DLD1 (cell line): ENCODE data around the gene KRTAP12-3.
"Not testable (repeated sequence)": the region's sequence is repeated elsewhere in the genome, so short reads cannot be mapped to it uniquely, and the experiment has no call there.

ENCODE experiments used
- in situ Hi-C: cut with HindIII; loops from 2 replicates; pipeline ENCODE4 v1.10.0; 2017; ENCODE audit warnings: low sequenced_read_pairs

KRTAP12-3 gene

GRCh38 chr21:44627181-44627822 is 30.4 kb upstream of the KRTAP12-3 start:
- in situ Hi-C loops = not testable (repeated sequence)

- in situ Hi-C loops = not testable (repeated sequence)
Measured at GRCh38 chr21:44627831-44628233, 29.9 kb upstream of the KRTAP12-3 start.

GRCh38 chr21:44628707-44629391 is 28.9 kb upstream of the KRTAP12-3 start:
- in situ Hi-C loops = no loop called here

- in situ Hi-C loops = no loop called here
Measured at GRCh38 chr21:44630440-44630839, 27.3 kb upstream of the KRTAP12-3 start.

- in situ Hi-C loops = no loop called here
Measured at GRCh38 chr21:44632067-44632466, 25.7 kb upstream of the KRTAP12-3 start.

GRCh38 chr21:44636209-44637017 is 21.3 kb upstream of the KRTAP12-3 start:
- in situ Hi-C loops = no loop called here

GRCh38 chr21:44637018-44637850 is 20.5 kb upstream of the KRTAP12-3 start, which contains the start of gene KRTAP10-10:
Gene KRTAP10-10, plus strand, starts transcription at chr21:44637356. Its CDS starts 62 bp downstream, at chr21:44637418.
- in situ Hi-C loops = no loop called here

DNA sequence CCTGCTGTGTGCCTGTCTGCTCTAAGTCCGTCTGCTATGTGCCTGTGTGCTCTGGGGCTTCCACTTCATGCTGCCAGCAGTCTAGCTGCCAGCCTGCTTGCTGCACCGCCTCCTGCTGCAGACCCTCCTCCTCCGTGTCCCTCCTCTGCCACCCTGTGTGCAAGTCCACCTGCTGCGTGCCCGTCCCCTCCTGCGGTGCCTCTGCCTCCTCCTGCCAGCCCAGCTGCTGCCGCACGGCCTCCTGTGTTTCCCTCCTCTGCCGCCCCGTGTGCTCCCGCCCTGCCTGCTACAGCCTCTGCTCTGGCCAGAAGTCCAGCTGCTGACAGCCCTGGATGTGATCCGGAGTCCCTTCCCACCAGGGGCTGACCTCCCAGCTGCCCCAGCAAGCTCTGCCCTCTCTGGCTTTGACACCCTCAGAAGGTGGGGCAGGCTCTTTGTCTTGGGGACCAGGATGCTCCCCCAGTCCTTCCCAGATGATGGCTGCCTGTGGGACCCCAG is 19.8 kb upstream of the KRTAP12-3 start:
- in situ Hi-C loops = not testable (repeated sequence)

- in situ Hi-C loops = not testable (repeated sequence)
Measured at GRCh38 chr21:44638506-44639330, 19.0 kb upstream of the KRTAP12-3 start.

DNA sequence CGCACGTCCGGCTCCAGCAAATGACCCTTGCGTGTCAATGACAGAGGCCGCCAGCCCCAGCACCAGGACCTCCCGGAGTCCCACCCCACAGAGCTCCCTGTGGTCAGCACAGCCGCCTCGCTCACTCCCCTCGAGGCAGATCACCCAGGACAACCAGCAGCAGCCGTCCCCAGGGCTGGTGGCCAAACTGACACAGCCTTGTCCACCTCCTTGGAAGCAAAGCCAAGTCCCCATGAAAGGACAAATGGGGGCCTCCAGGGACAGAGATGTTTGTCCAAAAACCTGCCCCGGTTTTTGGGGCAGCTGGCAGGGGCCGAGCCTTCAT is 18.4 kb upstream of the KRTAP12-3 start:
- in situ Hi-C loops = no loop called here

DNA sequence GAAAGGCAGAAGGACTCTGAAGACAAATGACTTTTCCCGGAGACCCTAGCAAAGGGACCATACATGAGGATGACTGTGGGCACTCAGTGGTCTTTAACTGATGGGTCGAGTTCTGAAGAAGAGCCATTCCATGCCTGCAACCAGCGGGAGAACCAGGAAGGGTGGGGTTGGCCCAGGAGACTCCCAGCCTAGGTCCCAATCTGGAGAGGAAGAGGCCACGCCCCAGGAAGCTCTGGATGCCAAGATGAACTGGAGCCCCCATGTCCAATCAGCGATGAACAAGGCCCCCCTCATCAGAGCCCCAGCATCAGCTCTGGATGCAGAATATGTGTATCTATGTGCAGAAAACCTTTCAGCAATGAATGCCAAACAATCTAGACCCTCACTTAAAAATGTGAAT is 17.0 kb upstream of the KRTAP12-3 start:
- in situ Hi-C loops = no loop called here

GRCh38 chr21:44643741-44644310 is 13.9 kb upstream of the KRTAP12-3 start:
- in situ Hi-C loops = no loop called here

DNA sequence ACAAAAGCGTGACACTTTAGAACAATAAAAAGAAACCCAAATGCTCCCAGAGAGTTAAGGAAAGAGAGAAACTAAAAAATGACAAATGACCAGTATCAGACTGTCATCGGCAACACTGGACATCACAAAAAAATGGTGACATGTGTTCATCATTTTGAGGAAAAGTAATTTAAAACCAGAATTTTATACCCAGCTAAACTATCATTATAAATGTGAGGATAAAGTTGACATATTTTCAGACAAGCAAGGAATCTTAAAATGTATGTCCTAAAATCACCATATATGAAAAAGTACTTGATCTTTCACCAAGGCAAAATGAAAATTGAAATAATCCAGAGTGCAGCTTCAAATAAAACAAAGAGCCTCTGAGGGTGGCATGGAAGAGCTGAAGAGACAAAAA is 12.9 kb upstream of the KRTAP12-3 start:
- in situ Hi-C loops = no loop called here

- in situ Hi-C loops = not testable (repeated sequence)
Measured at GRCh38 chr21:44646366-44647221, 11.1 kb upstream of the KRTAP12-3 start, which contains the start of gene KRTAP10-11. Gene KRTAP10-11, plus strand, starts transcription at chr21:44646414. Its CDS starts 45 bp downstream, at chr21:44646459.

DNA sequence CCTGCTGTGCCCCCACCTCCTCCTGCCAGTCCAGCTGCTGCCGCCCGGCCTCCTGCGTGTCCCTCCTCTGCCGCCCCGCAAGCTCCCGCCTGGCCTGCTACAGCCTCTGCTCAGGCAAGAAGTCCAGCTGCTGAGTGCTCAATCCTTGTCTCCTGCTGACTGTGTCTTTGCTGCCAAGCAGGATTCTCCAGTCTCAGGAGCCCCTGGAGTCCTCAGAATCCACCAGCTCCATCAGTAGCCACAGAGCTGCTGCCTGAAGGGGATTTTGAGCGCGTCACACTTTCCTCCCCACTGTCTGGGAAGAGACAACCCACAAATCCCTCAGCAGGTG is 10.5 kb upstream of the KRTAP12-3 start:
- in situ Hi-C loops = no loop called here

- in situ Hi-C loops = no loop called here
Measured at GRCh38 chr21:44648557-44649311, 9.0 kb upstream of the KRTAP12-3 start.

- in situ Hi-C loops = no loop called here
Measured at GRCh38 chr21:44649521-44650100, 8.1 kb upstream of the KRTAP12-3 start.
